ENCODE data around the gene GHR. TPM values are rescaled to one million over a fixed set of nuclear protein-coding genes. Genes with fewer than 3 reads are reported as not detected.

Gene GHR
- total RNA-seq, 4 donors from 2014 or later, result 0.40 to 11.6 (median 7.6) TPM

GRCh38 chr5:42666869-42667268, 243.6 kb downstream of the GHR start:
- intact Hi-C loops (cut with DNase I; ENCODE audit: low total_unique reads), result no loop called here
- Histone ChIP-seq H3K4me3 (no peak overlapping the region), H3K9me3 (no peaks in the 10 kb centered on the region), H3K36me3 (no peaks in the 10 kb centered on the region), H3K4me1 (no peaks in the 10 kb centered on the region), H3K27me3 (no peaks in the 10 kb centered on the region), H3K27ac (no peak overlapping the region)
- no peak for DNase-seq
- TF ChIP-seq EP300 (IDR thresholded peaks at IDR 0.05; ENCODE audit: low read depth) (no peak), POLR2AphosphoS5 (IDR thresholded peaks at IDR 0.05) (no peak), CTCF (IDR thresholded peaks at IDR 0.05) (no peak), POLR2A (IDR thresholded peaks at IDR 0.05) (no peak)
- in situ Hi-C loops (cut with MboI; ENCODE audit: low pct_ligation_motif_present in 1 of 4, low pct_unique_long_range_greater_than_20kb in 1 of 4, low sequenced_read_pairs in 3 of 4), result no loop called here
- 54 to 66% methylated on average over 2 to 3 of the region's 3 CpGs for WGBS, 2 donors (ENCODE audit: low coverage in 1 of 2)

- Histone ChIP-seq H3K27ac (no peak overlapping the region), H3K27me3 (no peaks in the 10 kb centered on the region), H3K9me3 (no peaks in the 10 kb centered on the region), H3K4me1 (no peaks in the 10 kb centered on the region), H3K36me3 (no peaks in the 10 kb centered on the region), H3K4me3 (no peak overlapping the region)
- intact Hi-C loops (cut with DNase I; ENCODE audit: low total_unique reads) (no loop called here), in situ Hi-C loops (cut with MboI; ENCODE audit: low pct_ligation_motif_present in 1 of 4, low pct_unique_long_range_greater_than_20kb in 1 of 4, low sequenced_read_pairs in 3 of 4) (no loop called here)
- no peak for TF ChIP-seq POLR2A (IDR thresholded peaks at IDR 0.05)
- no peak for TF ChIP-seq POLR2AphosphoS5 (IDR thresholded peaks at IDR 0.05)
- no peak for TF ChIP-seq CTCF (IDR thresholded peaks at IDR 0.05)
- no peak for TF ChIP-seq EP300 (IDR thresholded peaks at IDR 0.05; ENCODE audit: low read depth)
- 81 to 93% methylated on average over 2 of the region's 2 CpGs for WGBS, 2 donors (ENCODE audit: low coverage in 1 of 2)
- DNase-seq, result no peak
Measured at GRCh38 chr5:42668254-42668653, 245.0 kb downstream of the GHR start.

GRCh38 chr5:42672925-42673324, 249.7 kb downstream of the GHR start:
- Histone ChIP-seq H3K9me3 (no peaks in the 10 kb centered on the region), H3K36me3 (no peaks in the 10 kb centered on the region), H3K4me1 (no peaks in the 10 kb centered on the region), H3K27ac (no peak overlapping the region), H3K4me3 (no peak overlapping the region), H3K27me3 (no peaks in the 10 kb centered on the region)
- intact Hi-C loops (cut with DNase I; ENCODE audit: low total_unique reads), result no loop called here
- in situ Hi-C loops (cut with MboI; ENCODE audit: low pct_ligation_motif_present in 1 of 4, low pct_unique_long_range_greater_than_20kb in 1 of 4, low sequenced_read_pairs in 3 of 4), result no loop called here
- no peak for DNase-seq
- 93 to 95% methylated on average over 4 of the region's 4 CpGs for WGBS, 2 donors (ENCODE audit: low coverage in 1 of 2)
- TF ChIP-seq POLR2A (IDR thresholded peaks at IDR 0.05) (no peak), EP300 (IDR thresholded peaks at IDR 0.05; ENCODE audit: low read depth) (no peak), CTCF (IDR thresholded peaks at IDR 0.05) (no peak)

- no peaks in the 10 kb centered on the region for H3K9me3 ChIP-seq
- intact Hi-C loops (cut with DNase I; ENCODE audit: low total_unique reads) (no loop called here), in situ Hi-C loops (cut with MboI; ENCODE audit: low pct_ligation_motif_present in 1 of 4, low pct_unique_long_range_greater_than_20kb in 1 of 4, low sequenced_read_pairs in 3 of 4) (no loop called here)
- TF ChIP-seq CTCF (IDR thresholded peaks at IDR 0.05) (no peak), POLR2A (IDR thresholded peaks at IDR 0.05) (no peak), EP300 (IDR thresholded peaks at IDR 0.05; ENCODE audit: low read depth) (no peak), POLR2AphosphoS5 (IDR thresholded peaks at IDR 0.05) (no peak)
- H3K36me3 ChIP-seq, result no peaks in the 10 kb centered on the region
- no peak overlapping the region for H3K4me3 ChIP-seq
- no peak for DNase-seq
- no peak overlapping the region for H3K27ac ChIP-seq
- H3K27me3 ChIP-seq, result no peaks in the 10 kb centered on the region
- H3K4me1 ChIP-seq, result no peaks in the 10 kb centered on the region
Measured at GRCh38 chr5:42675602-42676001, 252.4 kb downstream of the GHR start.
